GM12892 (cell line): ENCODE measurements around the gene KPNA1.
A peak's percentile ranks its signal among the peaks of the same experiment; 100 is the strongest.

Source experiments
- DNase-seq: peaks from one replicate; pipeline ENCODE4 v3.0.0; 2011; ENCODE audit not compliant: insufficient read length
- FAIRE-seq: peaks from 2 replicates; lab custom pipeline; 2011; peaks lifted over from hg19 to GRCh38; lab: Jason Lieb, UNC
- POLR2A ChIP-seq: IDR thresholded peaks from 2 replicates; pipeline ENCODE4 v1.6.1; 2011; ENCODE audit warnings: low read depth, low read length, control low read depth
- POLR2AphosphoS5 ChIP-seq: IDR thresholded peaks from 2 replicates; pipeline ENCODE4 v1.6.1; 2011; ENCODE audit warnings: low read depth, low read length, control low read depth
- TAF1 ChIP-seq: IDR thresholded peaks from 2 replicates; pipeline ENCODE4 v1.6.1; 2011; ENCODE audit warnings: low read depth, mild to moderate bottlenecking, control low read depth, low read length, borderline replicate concordance

The KPNA1 gene

DNA sequence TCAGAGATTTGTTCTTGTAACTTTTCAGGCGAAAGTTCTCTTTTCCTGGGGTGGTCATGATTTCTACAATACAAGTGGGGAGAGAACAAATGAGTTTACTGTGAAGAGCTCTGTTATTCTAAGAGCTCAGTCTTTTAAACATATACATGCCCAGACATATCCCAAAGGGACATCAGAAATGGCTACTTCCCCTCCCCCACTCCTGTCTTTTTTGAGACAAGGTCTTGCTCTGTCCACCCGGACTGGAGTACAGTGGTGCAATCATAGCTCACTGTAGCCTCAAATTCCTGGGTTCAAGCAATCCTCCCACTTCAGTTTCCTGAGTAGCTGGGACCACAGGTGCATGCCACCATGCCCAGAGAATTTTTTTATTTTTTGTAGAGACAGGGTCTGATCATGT, 18.2 kb downstream of the KPNA1 start:
- DNase-seq, result no peak
- no peak for TF ChIP-seq POLR2A
- TF ChIP-seq TAF1, result no peak
- no peak for TF ChIP-seq POLR2AphosphoS5
- FAIRE-seq, result peak; percentile 48

DNA sequence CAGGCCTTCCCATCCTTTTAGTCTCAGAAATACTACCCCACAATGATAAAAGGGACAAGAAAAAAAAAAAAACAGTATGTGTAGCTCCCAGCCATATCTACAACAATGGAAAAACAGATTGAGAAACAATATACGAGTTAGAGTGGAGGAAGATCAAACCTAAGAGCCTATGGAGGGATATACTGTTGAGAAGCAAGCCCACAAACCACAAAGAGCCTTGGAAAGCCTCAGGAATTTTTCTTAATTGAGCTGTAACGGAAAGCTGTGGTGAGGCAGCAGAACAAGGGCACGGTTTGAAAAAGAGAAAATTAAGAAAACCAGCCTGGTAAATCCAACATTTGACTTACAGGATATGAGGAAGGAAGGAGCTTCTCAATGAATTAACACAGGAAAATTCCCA, 21.4 kb downstream of the KPNA1 start:
- TF ChIP-seq POLR2AphosphoS5 (no peak), POLR2A (no peak)
- DNase-seq, result no peak
- no peak for FAIRE-seq

DNA sequence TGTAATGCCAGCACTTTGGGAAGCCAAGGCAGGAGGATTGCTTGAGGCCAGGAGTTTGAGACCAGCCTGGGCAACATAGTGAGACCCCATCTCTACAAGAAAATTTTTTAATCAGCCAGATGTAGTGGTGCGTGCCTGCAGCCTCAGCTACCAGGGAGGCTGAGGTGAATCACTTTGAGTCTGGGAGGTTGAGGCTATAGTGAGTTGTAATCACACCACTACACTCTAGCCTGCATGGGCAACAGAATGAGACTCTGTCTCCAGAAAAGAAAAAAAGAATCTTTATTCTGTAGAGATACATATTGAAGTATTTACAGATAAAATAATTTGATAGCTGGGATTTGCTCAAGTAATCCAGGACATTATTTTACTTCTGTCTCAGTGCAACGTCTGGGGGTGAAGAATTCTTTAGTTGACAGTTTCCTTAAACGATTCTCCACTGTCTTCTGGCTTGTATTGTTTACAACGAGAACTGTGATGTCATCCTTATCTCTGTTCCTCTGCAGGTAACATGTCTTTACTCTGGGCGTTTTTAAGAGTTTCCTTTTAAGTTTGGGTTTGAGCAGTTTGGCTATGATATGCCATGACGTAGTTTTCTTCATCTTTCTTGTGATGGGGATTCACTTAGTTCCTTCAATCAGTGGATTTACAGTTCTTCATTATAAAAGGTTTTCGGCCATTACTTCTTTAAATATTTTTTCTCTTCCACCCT, 26.3 kb downstream of the KPNA1 start:
- TF ChIP-seq TAF1, result no peak
- TF ChIP-seq POLR2A, result no peak
- TF ChIP-seq POLR2AphosphoS5, result no peak
- DNase-seq (no peak), FAIRE-seq (peak; percentile 64)

DNA sequence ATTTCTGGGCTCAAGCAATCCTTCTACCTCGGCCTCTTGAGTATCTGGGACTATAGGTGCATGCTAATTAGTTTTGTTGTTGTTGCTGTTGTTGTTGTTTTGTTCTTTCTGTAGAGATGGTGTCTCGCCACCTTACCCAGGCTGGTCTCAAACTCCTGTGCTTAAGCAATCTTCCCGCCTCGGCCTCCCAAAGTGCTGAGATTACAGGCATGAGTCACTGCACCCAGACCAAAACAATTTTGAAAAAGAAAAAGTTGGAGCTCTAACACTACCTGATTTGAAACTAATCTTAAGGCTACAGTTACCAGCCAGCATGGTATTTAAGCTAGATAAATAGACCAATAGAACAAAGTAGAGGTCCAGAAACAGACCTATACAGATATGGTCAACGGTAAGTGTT, 29.8 kb downstream of the KPNA1 start:
- no peak for FAIRE-seq
- no peak for DNase-seq
- TF ChIP-seq POLR2A (no peak), TAF1 (no peak), POLR2AphosphoS5 (no peak)

- FAIRE-seq (peak; percentile 57), DNase-seq (no peak)
- TF ChIP-seq POLR2A, result no peak
- no peak for TF ChIP-seq TAF1
- TF ChIP-seq POLR2AphosphoS5, result no peak
These were observed 33.3 kb downstream of the KPNA1 start for GRCh38 chr3:122481390-122481789.

DNA sequence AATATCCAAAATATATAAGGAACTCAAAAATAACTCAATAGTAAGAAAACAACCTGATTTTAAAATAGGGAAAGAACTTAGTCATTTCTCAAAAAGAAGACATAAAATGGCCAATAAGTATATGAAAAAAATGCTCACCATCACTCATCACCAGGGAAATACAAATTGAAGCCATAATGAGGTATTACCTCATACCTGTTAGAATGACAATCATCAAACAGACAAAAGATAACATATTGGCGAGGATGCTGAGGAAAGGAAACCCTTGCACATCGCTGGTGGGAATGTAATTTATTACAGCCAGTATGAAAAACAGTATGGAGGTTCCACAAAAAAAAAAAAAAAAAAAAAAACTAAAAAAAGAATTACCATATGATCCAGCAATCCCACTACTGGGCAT, 38.2 kb downstream of the KPNA1 start:
- TF ChIP-seq POLR2A (no peak), POLR2AphosphoS5 (no peak), TAF1 (no peak)
- DNase-seq, result no peak
- FAIRE-seq, result no peak

DNA sequence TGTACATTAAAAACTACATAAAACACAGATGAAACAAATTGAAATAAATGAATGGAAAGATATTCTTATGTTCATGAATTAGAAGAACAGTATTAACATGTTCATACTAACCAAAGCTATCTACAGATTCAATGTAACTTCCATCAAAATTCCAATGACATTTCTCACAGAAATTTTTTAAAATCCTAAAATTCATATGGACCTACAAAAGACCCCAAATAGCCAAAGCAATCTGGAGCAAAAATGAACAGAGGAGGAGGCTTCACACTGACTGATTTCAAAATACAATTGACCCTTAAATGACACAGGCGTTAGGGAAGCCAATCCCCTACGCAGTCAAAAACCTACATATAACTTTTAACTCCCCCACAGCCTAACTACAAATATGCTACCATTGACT, 39.4 kb downstream of the KPNA1 start:
- no peak for TF ChIP-seq POLR2A
- FAIRE-seq (no peak), DNase-seq (no peak)

DNA sequence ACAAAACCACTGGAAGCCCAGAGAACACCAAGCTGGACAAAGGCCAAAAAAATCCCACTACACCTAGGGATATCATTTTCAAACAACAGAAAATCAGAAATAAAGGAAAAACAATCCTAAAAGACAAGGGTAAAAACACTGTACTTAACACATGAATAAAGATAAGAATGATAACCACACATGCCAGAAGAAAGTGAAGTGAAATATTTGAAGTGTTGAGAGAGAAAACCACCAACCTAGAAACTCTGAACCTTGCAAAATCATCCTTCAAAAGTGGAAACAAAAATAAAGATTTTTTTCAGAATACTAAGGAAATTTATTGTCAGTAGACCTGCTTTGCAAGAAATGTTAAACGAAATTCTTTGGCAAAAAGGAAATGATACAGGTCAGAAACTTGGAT, 45.1 kb downstream of the KPNA1 start:
- no peak for FAIRE-seq
- DNase-seq, result no peak
- TF ChIP-seq POLR2A, result no peak
- no peak for TF ChIP-seq POLR2AphosphoS5
- no peak for TF ChIP-seq TAF1

- TF ChIP-seq POLR2AphosphoS5, result no peak
- no peak for TF ChIP-seq POLR2A
- TF ChIP-seq TAF1, result no peak
- DNase-seq, result no peak
- no peak for FAIRE-seq
These were observed 45.7 kb downstream of the KPNA1 start for GRCh38 chr3:122468896-122469533.

DNA sequence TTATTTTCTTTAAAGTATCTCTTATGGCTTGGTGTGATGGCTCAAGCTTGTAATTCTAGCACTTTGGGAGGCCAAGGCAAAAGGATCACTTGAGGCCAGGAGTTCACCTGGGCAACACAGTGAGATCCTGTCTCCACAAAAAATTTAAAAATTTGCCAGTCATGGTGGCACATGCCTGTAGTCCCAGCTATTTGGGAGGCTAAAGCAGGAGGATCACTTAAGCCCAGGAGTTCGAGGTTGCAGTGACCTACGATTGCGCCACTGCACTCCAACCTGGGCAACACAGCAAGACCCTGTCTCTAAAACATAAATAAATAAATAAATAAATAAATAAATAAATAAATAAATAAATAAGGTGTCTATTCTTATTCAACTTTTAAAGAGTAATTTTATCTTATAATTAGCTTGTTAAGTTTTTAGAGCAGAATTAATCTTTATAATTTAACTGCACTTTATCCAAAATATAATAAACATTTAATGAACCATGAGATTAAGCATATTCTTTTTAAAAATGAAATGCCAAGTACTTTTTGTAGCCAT, 48.0 kb downstream of the KPNA1 start:
- FAIRE-seq, result no peak
- DNase-seq, result no peak
- no peak for TF ChIP-seq POLR2A

GRCh38 chr3:122464659-122465058, 50.1 kb downstream of the KPNA1 start:
- DNase-seq, result no peak
- TF ChIP-seq POLR2AphosphoS5 (no peak), TAF1 (no peak), POLR2A (no peak)
- peak; percentile 53 for FAIRE-seq

DNA sequence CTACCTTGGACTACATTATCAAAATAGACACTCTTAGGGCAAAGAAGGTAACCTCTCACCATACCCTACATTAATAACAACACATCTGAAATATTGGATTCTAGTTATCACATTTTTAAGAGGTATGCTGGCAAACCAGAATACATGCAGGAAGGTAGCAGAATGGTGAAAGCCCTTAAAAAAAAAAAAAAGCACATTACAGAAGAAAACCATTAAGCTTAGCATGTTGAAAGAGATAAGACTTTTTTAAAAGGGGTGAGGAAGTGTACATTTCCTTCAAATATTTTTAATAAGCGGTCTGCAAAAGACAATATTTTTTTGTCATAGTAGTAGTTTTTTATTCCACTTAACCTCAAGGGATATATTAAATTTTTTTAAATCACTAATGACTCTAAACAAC, 52.3 kb downstream of the KPNA1 start:
- TF ChIP-seq TAF1 (no peak), POLR2A (no peak), POLR2AphosphoS5 (no peak)
- FAIRE-seq, result no peak
- DNase-seq, result no peak
